NCI-H2029 (cell line): ENCODE measurements around the gene C4orf50.

ENCODE experiments used
- DNase-seq: peaks from one replicate; lab custom pipeline; 2025; lab: John Stamatoyannopoulos, UW

The C4orf50 gene

DNA sequence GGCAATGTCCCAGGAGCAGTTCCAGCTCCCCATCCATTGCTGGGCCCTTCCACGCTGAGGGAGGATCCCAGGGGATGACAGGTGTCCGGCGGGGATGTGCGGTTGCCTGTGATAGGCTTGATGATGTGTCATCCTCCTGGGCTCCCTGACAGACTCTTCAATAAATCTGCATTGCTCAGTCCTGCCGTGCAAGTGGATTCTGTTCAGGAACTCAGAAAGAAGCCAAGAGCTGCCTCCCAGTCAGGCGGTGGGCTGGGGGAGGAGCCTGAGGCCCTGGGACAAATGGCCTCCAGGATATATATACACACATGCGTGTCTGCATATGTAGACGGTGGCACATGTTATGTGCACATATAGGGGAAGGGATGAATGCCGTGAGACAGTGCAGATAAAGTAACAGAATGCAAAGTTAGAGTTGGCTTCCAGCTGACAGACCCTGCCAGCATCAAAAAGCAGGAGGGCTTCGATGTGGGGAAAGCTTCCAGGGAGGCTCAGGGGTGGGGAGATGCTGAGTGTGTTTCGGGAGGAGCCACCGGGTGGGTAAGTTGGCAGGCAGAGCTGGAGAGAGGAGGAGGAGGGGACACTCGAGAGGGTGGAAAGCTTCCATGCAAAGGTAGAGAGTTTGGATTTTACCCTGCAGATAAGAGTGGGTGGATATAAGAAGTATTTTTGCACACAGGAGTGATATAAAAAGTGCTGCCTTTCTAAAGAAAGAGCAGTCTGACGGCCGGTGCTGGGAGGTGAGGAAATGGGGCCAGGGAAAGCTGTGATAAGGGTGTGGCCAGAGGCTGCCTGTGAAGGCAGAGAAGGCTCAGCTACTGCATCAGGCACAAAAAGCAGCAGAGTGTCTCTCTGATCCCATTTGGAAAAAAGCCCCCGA is 96.9 kb downstream of the C4orf50 start:
- DNase-seq: no peak

GRCh38 chr4:5919571-5919970 is 98.7 kb downstream of the C4orf50 start:
- no peak for DNase-seq

- DNase-seq: no peak
Observed at GRCh38 chr4:5919044-5919443, 99.2 kb downstream of the C4orf50 start.

DNA sequence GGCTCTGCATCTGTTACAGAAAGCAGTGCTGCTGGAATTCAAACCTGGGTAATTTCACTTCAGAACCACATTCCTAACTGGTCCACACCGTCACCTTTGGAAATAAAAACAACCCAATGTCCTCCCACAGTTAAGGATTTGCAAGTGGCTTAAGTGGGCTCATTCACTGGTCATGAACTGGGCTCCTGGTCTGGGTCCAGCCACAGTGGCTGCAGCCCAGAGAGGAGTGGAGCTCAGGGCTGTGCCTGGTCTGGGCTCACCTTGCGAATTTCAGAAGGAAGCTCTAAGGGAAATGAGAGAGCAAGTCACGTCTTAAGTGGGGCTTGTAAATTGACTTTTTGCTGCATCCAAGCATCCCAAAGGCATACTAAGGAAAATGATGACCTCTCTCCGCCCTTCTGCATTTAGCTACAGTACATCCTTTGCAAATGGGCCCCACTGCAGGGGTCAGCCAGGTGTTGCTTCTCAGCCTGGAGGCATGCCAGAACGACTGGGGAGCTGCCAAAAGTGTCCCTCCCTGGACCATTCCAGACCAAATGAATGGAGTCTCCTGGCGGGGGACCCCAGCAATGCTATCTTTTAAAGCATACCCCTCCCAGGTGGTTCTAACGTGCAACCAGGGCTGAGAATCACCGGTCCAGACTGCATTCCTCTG is 99.8 kb downstream of the C4orf50 start:
- no peak for DNase-seq

GRCh38 chr4:5917672-5918071 is 100.6 kb downstream of the C4orf50 start:
- DNase-seq: no peak

GRCh38 chr4:5916229-5916628 is 102.0 kb downstream of the C4orf50 start:
- no peak for DNase-seq

GRCh38 chr4:5913454-5913853 is 104.8 kb downstream of the C4orf50 start:
- DNase-seq: no peak

- DNase-seq: no peak
Observed at GRCh38 chr4:5912614-5913019, 105.6 kb downstream of the C4orf50 start.

GRCh38 chr4:5908876-5909427 is 109.3 kb downstream of the C4orf50 start:
- no peak for DNase-seq

DNA sequence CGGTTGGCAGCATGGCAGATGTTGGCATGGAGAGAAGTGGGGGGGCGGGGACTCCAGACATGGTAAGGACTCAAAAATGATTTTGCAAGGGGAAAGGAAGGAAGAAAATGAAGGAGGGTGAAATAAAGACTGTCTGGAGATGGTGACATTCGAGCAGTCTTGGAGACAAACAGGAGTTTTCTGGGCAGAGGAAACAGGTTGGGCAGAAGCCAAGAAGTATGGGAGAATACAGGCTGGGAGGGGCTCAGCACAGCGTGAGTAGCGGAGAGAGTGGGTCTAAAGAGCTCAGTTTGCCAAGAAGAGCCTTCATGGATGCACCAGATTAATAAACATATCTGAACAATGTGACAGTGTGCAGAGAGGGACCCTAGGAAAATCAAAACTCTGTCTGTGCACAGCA is 112.0 kb downstream of the C4orf50 start:
- no peak for DNase-seq

- no peak for DNase-seq
Observed at GRCh38 chr4:5905714-5906113, 112.5 kb downstream of the C4orf50 start.

DNA sequence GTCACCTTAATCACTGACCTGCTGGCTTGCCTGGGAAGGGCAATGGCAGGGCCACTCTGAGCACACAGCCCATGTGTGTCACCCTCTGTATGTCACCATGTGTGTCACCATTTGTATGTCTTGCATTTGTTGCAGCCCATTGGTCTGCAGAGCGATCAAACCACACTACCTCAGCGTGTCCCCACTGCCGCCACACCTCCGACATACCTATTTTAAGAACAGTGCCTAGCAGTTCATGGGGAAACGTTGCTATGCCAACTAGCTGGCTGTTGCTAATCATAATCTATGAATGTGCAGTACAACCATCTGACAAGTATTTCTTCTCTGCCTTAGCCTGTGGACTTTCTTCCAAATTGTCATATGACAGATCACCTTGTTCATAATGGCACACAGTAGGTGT is 117.4 kb downstream of the C4orf50 start:
- no peak for DNase-seq

DNA sequence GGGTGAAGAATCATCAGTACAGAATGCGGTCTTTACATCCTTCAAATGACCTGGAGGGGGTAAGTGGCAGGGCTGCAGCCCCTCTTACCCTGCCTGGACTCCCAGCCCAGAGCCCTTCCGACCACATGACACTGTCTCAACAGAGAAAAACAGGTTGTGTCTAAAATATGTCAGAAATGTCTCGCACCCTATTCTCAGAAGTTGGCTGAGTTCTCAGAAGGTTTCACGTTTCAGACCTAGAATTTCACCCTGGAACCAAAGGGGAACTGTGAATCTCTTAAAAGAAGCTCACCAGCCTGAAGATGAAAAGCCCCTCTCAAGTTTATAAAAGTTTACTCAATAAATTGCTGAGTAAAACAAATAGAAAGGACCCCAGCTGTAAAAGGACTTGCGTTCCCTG is 118.3 kb downstream of the C4orf50 start:
- DNase-seq: no peak

DNA sequence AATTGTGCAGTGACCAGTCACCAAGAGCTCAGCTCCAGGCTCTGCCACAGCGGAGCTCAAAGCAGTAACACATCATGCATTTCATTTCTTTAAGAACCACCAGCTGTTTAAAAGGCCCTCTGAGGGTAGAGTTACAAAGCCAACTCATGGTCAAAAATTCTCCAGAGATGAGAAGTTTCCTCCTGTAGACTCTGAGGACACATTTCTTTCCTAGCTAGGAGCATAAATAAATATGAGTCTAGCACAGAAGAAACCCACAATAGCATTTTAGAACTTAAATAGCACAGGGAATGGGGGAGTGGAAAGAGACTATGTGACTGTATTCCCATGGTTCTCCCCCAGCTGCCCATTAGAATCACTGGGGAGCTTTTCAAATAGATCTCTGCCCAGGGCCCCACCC is 118.8 kb downstream of the C4orf50 start:
- DNase-seq: no peak

DNA sequence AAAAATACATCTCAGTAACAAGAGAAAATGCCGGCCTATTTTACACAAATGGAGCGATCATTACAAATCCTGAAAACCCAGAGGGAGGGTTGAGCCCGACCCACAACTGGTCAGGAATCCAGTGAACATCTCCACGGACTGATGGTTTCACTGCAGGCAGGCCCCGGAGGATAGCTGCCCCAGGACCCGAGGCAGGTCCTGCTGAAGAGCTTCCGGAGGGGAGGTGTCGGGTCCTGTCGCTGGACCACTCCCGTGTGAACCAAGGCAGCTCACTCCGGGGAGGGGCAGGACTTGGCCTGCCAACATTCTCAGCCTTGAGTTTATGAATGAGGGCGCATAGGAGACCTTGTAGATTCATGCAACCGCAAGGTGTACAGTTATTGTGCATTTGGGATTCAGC is 120.6 kb downstream of the C4orf50 start:
- no peak for DNase-seq

DNA sequence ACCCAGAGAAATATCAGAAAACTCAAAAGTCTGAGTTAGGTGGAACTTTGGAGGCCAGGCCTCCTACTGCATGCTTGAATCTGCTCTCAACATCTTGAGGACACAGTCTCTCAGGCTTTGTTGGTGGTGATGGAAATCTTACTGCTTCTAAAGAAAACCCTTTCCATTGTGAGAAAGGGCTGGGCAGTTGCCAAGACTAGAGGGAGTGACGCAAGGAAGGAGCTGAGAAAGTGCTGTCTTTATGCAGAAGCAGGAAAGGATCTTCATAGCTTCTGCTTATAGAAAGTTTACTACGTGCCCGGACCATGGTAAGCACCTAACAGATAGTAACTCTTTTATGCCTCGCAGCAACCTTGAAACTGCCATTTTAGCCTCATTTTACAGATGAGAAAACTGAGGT is 122.9 kb downstream of the C4orf50 start:
- no peak for DNase-seq

DNA sequence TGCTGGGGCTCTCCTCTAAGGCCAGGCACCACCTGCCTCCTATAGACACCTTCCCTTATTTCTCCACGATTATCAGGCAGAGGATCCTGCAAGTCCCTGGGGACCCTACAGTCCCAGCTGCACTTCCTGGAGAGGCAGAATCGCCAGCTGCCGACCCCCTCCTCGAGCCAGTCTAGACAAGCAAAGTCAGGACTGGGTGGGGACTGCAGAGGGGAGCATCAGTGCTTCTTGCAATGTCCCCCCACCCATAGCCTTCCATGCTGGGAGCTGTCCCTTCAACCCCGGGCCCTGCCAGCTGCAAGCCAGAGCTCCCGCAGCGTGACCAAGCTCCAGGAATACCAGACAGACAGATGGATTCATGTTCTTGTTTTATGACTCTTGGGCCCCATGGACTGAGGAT is 124.0 kb downstream of the C4orf50 start:
- no peak for DNase-seq

- no peak for DNase-seq
Observed at GRCh38 chr4:5893591-5893990, 124.6 kb downstream of the C4orf50 start.

- DNase-seq: peak; percentile 82
Observed at GRCh38 chr4:5893004-5893580, 125.1 kb downstream of the C4orf50 start, which contains the start of gene CRMP1. Gene CRMP1, minus strand, starts transcription at chr4:5893086. Its CDS starts 117 bp downstream, at chr4:5892969.

GRCh38 chr4:5892323-5893003 is 125.8 kb downstream of the C4orf50 start:
- DNase-seq: no peak

- DNase-seq: no peak
Observed at GRCh38 chr4:5891563-5892322, 126.5 kb downstream of the C4orf50 start.
